ENCODE data around the gene MRPS27.

DNA sequence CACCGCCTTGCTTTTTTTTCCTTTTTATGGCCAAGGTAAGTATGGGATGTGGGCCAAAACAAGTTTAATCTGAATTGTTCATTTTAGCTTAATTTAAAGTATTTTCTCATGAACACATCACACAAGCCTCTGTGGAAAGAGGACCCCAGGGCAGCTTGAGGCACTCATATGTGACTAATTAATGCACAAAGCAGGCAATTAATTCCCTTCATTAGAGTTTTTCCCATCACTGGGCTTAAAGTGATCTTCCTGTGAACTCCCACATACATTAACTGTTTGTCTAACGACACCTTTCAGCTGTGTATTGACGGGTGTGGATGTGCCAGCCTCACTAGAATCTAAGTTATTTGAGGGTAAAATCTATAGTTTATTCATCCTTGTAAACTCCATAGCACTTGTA, 103.3 kb downstream of the MRPS27 start:
- TF ChIP-seq, protein P1, sequence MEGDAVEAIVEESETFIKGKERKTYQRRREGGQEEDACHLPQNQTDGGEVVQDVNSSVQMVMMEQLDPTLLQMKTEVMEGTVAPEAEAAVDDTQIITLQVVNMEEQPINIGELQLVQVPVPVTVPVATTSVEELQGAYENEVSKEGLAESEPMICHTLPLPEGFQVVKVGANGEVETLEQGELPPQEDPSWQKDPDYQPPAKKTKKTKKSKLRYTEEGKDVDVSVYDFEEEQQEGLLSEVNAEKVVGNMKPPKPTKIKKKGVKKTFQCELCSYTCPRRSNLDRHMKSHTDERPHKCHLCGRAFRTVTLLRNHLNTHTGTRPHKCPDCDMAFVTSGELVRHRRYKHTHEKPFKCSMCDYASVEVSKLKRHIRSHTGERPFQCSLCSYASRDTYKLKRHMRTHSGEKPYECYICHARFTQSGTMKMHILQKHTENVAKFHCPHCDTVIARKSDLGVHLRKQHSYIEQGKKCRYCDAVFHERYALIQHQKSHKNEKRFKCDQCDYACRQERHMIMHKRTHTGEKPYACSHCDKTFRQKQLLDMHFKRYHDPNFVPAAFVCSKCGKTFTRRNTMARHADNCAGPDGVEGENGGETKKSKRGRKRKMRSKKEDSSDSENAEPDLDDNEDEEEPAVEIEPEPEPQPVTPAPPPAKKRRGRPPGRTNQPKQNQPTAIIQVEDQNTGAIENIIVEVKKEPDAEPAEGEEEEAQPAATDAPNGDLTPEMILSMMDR (IDR thresholded peaks at IDR 0.05) = no peak
- TF ChIP-seq POLR2A (IDR thresholded peaks at IDR 0.05) = no peak
